AG10803 (cell line): ENCODE data around the gene CLCA1.

Experiments
- DNase-seq: peaks from one replicate; pipeline ENCODE4 v3.0.0; 2010; ENCODE audit warnings: low read depth
- H3K4me3 ChIP-seq: 2 replicates; pipeline ENCODE4 v1.5.1; 2011; ENCODE audit warnings: mild to moderate bottlenecking, low read length, control low read depth
- CTCF ChIP-seq: conservative IDR thresholded peaks from 2 replicates; pipeline ENCODE4 v1.5.1; 2011; ENCODE audit warnings: mild to moderate bottlenecking, low read length, control low read depth, inconsistent platforms

The CLCA1 gene

GRCh38 chr1:86507935-86508582 lies 39.3 kb downstream of the CLCA1 start:
- DNase-seq = peak; percentile 60
- no peak overlapping the region for H3K4me3 ChIP-seq
- peak; percentile 61 for TF ChIP-seq CTCF

GRCh38 chr1:86508583-86508969 lies 39.8 kb downstream of the CLCA1 start:
- TF ChIP-seq CTCF = no peak
- H3K4me3 ChIP-seq = no peak overlapping the region
- peak; percentile 49 for DNase-seq

- H3K4me3 ChIP-seq = no peak overlapping the region
- TF ChIP-seq CTCF = peak; percentile 7; the same call in 1 of the 2 replicates
- DNase-seq = no peak
Observed at GRCh38 chr1:86515597-86515996, 46.9 kb downstream of the CLCA1 start.

- no peak for TF ChIP-seq CTCF
- DNase-seq = no peak
- no peak overlapping the region for H3K4me3 ChIP-seq
Observed at GRCh38 chr1:86516335-86516734, 47.6 kb downstream of the CLCA1 start.

- no peak for TF ChIP-seq CTCF
- no peak for DNase-seq
- H3K4me3 ChIP-seq = no peak overlapping the region
Observed at GRCh38 chr1:86517336-86517735, 48.6 kb downstream of the CLCA1 start.

GRCh38 chr1:86520789-86521521 lies 52.2 kb downstream of the CLCA1 start:
- no peak for TF ChIP-seq CTCF
- H3K4me3 ChIP-seq = no peak overlapping the region
- DNase-seq = no peak

GRCh38 chr1:86521522-86521891 lies 52.8 kb downstream of the CLCA1 start:
- H3K4me3 ChIP-seq = no peak overlapping the region
- DNase-seq = no peak
- TF ChIP-seq CTCF = no peak
